NCI-H82 (cell line): Measurements from ENCODE around the gene MOB3B.
A peak's percentile ranks its signal among the peaks of the same experiment; 100 is the strongest.

Experiments
- DNase-seq: peaks from one replicate; lab custom pipeline; 2025; lab: John Stamatoyannopoulos, UW

Gene MOB3B

DNA sequence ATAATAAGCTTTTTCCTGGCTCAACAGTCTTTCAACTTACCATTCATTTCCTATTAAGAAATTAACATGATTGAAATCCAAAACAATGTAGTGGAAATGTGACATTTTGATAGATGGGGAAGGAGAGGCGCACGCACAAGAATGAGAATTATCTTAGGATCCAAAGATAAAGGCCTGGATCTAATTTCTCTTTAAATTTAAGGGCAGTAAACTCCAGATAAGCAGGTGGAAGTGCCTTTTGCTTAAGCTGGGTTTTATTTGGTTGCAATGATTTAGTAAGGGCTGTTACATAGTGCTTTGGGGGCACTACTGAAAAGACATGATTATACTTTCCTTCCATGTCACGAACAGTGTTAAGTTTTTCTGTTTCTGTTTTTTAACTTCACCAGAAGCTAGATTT, 250.0 kb downstream of the MOB3B start:
- DNase-seq: no peak

DNA sequence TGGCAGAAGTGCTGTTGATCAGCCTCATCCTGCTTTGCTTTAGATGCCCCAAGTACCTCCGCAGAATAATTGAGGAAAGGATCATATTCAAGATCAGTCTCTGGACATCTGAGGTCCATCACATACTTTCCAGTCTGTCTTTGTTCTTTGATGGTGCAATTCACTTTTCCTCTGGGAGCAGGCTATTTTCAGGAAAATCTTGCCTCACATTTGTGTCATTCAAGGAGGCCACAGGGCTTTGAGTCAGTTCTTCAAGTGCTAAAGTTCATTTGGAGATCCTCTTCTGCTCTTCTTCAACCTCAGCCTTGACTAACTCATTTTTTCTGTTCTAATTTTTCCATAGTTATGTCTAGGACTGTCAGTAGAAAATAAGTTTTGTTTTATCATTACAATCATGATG, 251.2 kb downstream of the MOB3B start:
- no peak for DNase-seq

DNA sequence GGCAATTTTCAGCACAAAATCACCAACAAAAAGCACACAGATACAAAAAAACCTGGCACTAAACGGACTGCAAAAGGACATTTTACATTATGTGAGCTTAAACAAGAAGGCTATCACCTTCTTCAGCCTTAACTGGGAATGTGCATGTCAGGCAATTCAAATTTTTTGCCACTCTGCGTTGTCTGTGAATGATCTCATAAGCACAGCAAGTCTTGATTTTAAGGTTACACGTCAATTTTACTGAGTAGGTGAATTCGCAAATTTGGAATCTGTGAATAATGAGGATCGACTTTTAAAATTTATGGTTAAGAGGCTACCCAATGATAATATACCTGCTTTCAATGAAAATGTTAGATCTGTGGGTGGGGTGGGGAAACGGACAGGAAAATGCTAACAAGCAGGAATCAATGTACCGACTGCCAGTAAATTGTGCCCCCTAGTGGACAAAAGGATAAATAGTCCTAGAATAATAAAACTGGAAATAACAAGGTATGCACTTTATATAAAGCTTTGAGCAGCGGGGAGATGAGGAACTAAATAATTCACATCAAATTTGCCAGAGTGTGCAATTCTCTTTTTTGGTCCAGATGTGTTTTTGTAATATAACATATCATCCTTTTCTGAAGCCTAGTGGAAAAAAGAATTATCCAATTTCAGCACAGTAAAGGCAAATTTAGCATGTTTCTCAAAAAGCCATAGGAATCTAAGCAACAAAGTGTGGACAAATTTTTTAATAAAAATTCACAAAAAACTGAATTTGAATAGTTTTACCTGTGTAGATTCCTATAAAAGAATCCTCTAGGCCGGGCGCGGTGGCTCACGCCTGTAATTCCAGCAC, 253.2 kb downstream of the MOB3B start:
- peak; percentile 74 for DNase-seq
